ENCODE data around the gene CDH26. TPM values are rescaled to one million over a fixed set of nuclear protein-coding genes. Genes with fewer than 3 reads are reported as not detected.

Gene CDH26
- total RNA-seq, 4 donors from 2014 or later: 0.76 to 2.1 (median 0.77) TPM; not detected in 1

DNA sequence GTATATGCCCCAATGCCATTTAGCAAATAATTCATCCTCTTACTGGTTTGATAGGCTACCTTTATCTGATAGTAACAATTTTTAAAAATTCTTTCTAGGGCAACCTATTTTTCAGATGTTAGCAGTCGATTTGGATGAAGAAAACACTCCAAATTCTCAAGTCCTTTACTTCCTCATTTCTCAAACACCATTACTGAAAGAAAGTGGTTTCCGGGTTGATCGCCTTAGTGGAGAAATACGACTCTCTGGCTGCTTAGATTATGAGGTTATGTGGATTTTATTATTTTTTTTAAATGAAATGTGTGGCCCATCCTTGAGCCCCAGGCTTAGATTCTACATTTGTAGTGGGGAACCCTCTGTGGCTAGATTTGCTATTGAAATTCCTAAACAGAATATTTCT lies 26.3 kb downstream of the CDH26 start:
- no peak for DNase-seq
- no peaks in the 10 kb centered on the region for H3K9me3 ChIP-seq
- no peaks in the 10 kb centered on the region for H3K4me1 ChIP-seq
- TF ChIP-seq POLR2A (IDR thresholded peaks at IDR 0.05) (no peak), CTCF (IDR thresholded peaks at IDR 0.05) (no peak)
- no peaks in the 10 kb centered on the region for H3K36me3 ChIP-seq
- intact Hi-C loops (cut with DNase I; ENCODE audit: low total_unique reads): no loop called here
- no peak overlapping the region for H3K27ac ChIP-seq
- no peaks in the 10 kb centered on the region for H3K27me3 ChIP-seq
- H3K4me3 ChIP-seq: no peak overlapping the region

GRCh38 chr20:59985164-59985563 lies 26.9 kb downstream of the CDH26 start:
- intact Hi-C loops (cut with DNase I; ENCODE audit: low total_unique reads): no loop called here
- Histone ChIP-seq H3K27me3 (no peaks in the 10 kb centered on the region), H3K4me1 (no peaks in the 10 kb centered on the region), H3K27ac (no peak overlapping the region), H3K36me3 (no peaks in the 10 kb centered on the region), H3K4me3 (no peak overlapping the region), H3K9me3 (no peaks in the 10 kb centered on the region)
- DNase-seq: no peak
- TF ChIP-seq CTCF (IDR thresholded peaks at IDR 0.05): no peak
- TF ChIP-seq POLR2A (IDR thresholded peaks at IDR 0.05): no peak

DNA sequence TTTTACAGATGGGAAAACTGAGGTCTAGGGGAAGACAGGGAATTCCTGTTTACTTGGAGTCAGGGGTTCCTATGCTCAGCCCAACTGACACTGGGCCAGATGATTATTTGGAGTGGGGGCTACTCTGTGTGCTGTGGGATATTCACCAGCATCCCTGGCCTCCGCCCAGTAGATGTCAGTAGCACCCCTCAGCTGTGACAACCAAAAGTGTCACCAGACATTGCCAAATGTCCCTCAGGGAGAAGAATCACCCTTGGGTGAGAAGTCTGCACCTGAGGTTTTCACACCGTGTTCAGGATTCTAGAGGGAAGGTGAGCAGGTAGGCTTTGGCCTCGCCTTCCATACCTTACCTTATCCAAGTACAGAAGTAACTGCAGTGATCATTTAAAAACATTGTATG lies 27.6 kb downstream of the CDH26 start:
- no peak for DNase-seq
- Histone ChIP-seq H3K4me3 (no peak overlapping the region), H3K4me1 (no peaks in the 10 kb centered on the region), H3K36me3 (no peaks in the 10 kb centered on the region), H3K27ac (no peak overlapping the region), H3K9me3 (no peaks in the 10 kb centered on the region), H3K27me3 (no peaks in the 10 kb centered on the region)
- intact Hi-C loops (cut with DNase I; ENCODE audit: low total_unique reads): no loop called here
- TF ChIP-seq CTCF (IDR thresholded peaks at IDR 0.05): no peak
- no peak for TF ChIP-seq POLR2A (IDR thresholded peaks at IDR 0.05)

DNA sequence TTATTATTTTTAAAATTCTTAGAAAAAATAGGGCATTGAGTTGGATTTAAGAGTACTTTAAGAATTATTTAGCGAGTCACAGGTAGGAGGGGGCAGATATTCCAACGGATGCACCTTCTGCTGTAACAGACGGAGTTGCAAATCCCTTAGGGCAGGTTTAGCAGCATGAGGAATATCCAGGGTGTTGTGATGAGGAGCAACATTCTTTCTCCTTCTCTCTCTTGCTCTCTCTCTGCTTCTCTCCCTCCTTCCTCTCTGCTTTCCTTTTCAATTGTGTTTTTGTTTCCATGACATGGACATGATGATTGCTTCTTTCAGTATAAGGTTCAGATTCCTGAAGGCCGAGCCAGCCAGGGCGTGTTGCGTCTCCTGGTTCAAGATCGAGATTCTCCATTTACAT lies 28.9 kb downstream of the CDH26 start:
- Histone ChIP-seq H3K27ac (no peak overlapping the region), H3K4me1 (no peaks in the 10 kb centered on the region), H3K9me3 (no peaks in the 10 kb centered on the region), H3K4me3 (no peak overlapping the region), H3K36me3 (no peaks in the 10 kb centered on the region), H3K27me3 (no peaks in the 10 kb centered on the region)
- intact Hi-C loops (cut with DNase I; ENCODE audit: low total_unique reads): no loop called here
- DNase-seq: no peak
- no peak for TF ChIP-seq CTCF (IDR thresholded peaks at IDR 0.05)
- no peak for TF ChIP-seq POLR2A (IDR thresholded peaks at IDR 0.05)

GRCh38 chr20:59988141-59988540 lies 29.9 kb downstream of the CDH26 start:
- TF ChIP-seq CTCF (IDR thresholded peaks at IDR 0.05) (no peak), POLR2A (IDR thresholded peaks at IDR 0.05) (no peak)
- no peaks in the 10 kb centered on the region for H3K36me3 ChIP-seq
- intact Hi-C loops (cut with DNase I; ENCODE audit: low total_unique reads): no loop called here

More at GRCh38 chr20:59988141-59988540, 29.9 kb downstream of the CDH26 start:
- no peaks in the 10 kb centered on the region for H3K27me3 ChIP-seq
- H3K9me3 ChIP-seq: no peaks in the 10 kb centered on the region
- H3K4me1 ChIP-seq: no peaks in the 10 kb centered on the region
- no peak overlapping the region for H3K27ac ChIP-seq
- H3K4me3 ChIP-seq: no peak overlapping the region
- no peak for DNase-seq

Measured in uterus (tissue), 4 donors.